A172 (cell line): ENCODE data around the gene STAC3. TPM values are rescaled to one million over a fixed set of nuclear protein-coding genes. Genes with fewer than 3 reads are reported as not detected.

Experiments
- DNase-seq: peaks from one replicate; pipeline ENCODE4 v3.0.0-alpha.2; 2015; ENCODE audit warnings: low spot score
- total RNA-seq: library from RNA; depleted of rRNA; stranded (reverse); fragments of >200 nt; shearing (Covaris generic); gene quantifications from 2 replicates; pipeline ENCODE4 v1.2.3, GENCODE V29; 2014; rRNA removed

The STAC3 gene
- total RNA-seq, 1 experiment from 2014 or later = 0.59 TPM

DNA sequence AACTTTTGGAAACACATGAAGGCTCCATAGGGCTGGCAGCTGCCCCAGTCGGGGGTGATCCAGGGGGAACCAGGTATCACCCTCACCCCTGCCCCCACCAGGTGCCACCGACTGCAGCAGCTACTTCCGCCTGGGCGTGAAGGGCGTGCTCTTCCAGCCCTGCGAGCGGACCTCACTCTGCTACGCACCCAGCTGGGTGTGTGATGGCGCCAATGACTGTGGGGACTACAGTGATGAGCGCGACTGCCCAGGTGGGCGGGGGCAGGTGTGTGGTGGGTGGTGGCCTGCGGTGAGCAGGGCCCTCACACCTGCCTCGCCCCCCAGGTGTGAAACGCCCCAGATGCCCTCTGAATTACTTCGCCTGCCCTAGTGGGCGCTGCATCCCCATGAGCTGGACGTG lies 56.7 kb downstream of the STAC3 start:
- no peak for DNase-seq

DNA sequence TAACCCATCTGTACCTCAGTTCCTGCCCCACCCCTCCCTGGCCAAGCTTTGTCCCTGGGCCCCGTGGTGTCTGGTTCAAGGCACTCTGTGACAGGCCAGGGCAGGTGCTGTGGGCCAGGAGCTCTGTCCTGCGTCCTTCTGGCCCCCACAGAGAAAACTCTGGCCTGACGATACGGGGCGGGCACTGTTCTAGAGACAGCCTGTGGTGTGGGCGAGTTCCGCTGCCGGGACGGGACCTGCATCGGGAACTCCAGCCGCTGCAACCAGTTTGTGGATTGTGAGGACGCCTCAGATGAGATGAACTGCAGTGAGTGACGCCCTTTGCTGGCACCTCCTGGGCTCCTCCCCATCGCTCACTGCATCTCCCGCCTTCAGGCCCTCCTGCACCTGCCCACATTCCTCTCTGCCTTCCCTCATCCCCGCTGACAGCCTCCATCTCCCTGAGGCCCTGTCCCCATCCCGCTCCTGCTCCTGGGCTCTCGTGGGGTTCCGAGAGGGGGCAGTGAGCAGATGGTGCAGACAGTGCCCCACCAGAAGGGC lies 57.2 kb downstream of the STAC3 start:
- DNase-seq = no peak

Other genes starting within 250 kb of the STAC3 start
- 3.7 and 4.7 TPM in 2 replicates for gene ZBTB39, start 244.6 kb downstream of the STAC3 start, total RNA-seq
- not detected in 2 replicates for gene TAC3, start 234.7 kb downstream of the STAC3 start, total RNA-seq
- not detected in 2 replicates for gene MYO1A, start 201.1 kb downstream of the STAC3 start, total RNA-seq
- gene NEMP1, start 172.4 kb downstream of the STAC3 start, total RNA-seq = 26.3 and 28.0 TPM in 2 replicates
- gene NAB2, start 162.1 kb downstream of the STAC3 start, total RNA-seq = 18.9 and 22.4 TPM in 2 replicates
- gene STAT6, start 139.8 kb downstream of the STAC3 start, total RNA-seq = 15.2 and 18.4 TPM in 2 replicates
- gene LRP1, start 122.7 kb downstream of the STAC3 start, total RNA-seq = 34.1 and 35.5 TPM in 2 replicates
- not detected in 2 replicates for gene LRP1-AS, start 103.6 kb downstream of the STAC3 start, total RNA-seq
- 5.3 and 5.8 TPM in 2 replicates for gene NXPH4, start 34.4 kb downstream of the STAC3 start, total RNA-seq
- gene SHMT2, start 21.5 kb downstream of the STAC3 start, total RNA-seq = 208 and 223 TPM in 2 replicates
- gene R3HDM2, start 179.9 kb upstream of the STAC3 start, total RNA-seq = 9.4 and 16.3 TPM in 2 replicates
- gene INHBC, start 183.6 kb upstream of the STAC3 start, total RNA-seq = not detected in 2 replicates
- gene INHBE, start 204.1 kb upstream of the STAC3 start, total RNA-seq = 0.14 and 0.17 TPM in 2 replicates
- 0.19 and 4.1 TPM in 2 replicates for gene GLI1, start 208.6 kb upstream of the STAC3 start, total RNA-seq
- 0.43 and 0.79 TPM in 2 replicates for gene ARHGAP9, start 228.7 kb upstream of the STAC3 start, total RNA-seq
- 86.0 and 319 TPM in 2 replicates for gene MARS1, start 236.9 kb upstream of the STAC3 start, total RNA-seq